Measurements from ENCODE around the gene OPN1SW.

Gene OPN1SW

DNA sequence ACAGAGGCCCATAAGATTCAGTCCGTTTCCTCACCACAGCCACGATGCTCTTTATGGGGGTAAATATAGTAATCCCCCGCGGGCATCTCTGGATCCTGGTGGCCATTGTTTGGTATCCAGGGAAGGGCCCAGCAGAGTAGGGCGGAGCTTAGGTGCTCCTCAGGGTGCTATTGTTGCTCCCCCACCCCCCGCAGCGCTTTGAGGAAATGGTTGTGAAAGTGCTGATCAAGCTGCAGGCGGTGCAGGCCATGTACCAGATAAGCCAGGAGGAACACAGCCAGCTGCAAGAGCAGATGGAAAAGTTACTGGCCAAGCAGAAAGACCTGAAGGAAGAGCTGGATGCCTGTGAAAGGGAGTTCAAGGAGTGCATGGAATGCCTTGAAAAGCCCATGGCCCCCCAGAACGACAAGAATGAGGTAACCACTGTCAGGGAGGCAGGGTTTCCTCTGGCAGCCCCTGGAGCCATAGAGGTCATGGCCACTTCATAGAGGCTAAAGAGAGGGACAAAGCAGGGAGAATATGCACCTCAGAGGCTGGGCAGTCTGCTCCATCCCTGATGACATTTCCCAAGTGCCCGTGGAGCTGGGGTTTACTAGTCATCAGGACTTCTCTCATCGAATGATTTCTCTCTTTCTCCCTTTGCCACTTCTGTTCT is 37.0 kb upstream of the OPN1SW start:
- TF ChIP-seq, protein P1, sequence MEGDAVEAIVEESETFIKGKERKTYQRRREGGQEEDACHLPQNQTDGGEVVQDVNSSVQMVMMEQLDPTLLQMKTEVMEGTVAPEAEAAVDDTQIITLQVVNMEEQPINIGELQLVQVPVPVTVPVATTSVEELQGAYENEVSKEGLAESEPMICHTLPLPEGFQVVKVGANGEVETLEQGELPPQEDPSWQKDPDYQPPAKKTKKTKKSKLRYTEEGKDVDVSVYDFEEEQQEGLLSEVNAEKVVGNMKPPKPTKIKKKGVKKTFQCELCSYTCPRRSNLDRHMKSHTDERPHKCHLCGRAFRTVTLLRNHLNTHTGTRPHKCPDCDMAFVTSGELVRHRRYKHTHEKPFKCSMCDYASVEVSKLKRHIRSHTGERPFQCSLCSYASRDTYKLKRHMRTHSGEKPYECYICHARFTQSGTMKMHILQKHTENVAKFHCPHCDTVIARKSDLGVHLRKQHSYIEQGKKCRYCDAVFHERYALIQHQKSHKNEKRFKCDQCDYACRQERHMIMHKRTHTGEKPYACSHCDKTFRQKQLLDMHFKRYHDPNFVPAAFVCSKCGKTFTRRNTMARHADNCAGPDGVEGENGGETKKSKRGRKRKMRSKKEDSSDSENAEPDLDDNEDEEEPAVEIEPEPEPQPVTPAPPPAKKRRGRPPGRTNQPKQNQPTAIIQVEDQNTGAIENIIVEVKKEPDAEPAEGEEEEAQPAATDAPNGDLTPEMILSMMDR (IDR thresholded peaks at IDR 0.05; ENCODE audit: low read depth, low read length), result no peak
- no peaks in the 10 kb centered on the region for H3K9me3 ChIP-seq
- H3K4me1 ChIP-seq, result no peaks in the 10 kb centered on the region
- DNase-seq, result no peak
- H3K27me3 ChIP-seq, result no peaks in the 10 kb centered on the region
- no peak overlapping the region for H3K4me3 ChIP-seq (ENCODE audit: low read depth, low read length)
- peaks cover 62% of the 10 kb centered on the region for H3K36me3 ChIP-seq

DNA sequence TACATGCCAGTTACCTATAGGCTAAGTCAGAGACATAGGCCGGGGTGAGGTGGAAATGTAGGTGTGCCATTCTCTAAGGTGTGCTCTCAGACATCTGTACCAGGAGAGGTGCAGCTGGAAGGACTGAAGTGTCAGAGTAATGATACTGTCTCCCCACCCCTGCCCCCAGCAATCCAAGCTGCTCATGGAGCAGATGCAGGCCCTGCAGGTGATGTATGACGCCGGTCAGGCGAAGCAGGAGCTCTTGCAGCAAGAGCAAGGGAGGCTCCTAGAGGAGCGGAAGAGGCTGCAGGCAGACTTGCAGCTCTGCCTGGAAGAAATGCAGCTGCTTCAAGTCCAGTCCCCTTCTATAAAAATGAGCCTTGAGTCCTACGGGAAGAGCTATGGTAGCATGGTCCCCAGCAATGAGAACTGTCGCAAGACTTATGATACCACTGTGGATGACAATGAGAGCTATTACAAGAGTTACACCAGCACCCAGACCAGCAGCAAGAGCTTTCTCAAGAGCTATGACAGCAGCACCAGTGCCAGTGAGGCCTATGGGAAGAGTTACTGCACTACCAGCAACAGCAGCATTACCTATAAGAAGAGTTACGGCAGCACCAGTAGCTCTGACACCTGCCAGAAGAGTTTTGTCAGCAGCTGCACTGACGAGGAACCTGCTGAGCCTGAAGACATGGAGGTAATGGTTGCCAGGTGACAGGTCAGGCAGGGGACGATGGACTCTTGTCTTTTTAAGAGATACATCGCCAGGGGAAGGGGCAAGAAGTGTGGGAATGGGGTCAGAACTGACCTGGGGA is 36.2 kb upstream of the OPN1SW start:
- H3K36me3 ChIP-seq, result peaks cover 68% of the 10 kb centered on the region

DNA sequence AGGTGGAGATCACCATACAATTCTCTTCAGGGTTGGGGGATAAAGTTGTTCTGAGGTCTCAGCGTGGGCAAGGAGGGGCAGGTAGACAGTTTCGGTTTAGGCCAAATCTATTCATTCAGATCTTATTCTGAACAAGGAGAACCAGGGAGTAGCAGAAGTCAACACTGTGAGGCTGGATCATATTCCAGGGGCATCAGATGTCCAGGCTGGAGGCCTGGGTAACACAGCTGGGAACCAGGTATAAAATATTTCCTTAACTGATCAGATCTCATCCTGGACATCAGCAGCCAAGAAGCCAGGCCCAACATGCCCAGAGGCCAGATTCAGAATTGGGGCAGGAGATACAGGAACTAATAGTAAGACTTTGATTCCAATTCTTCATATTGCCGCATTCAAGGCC is 35.4 kb upstream of the OPN1SW start:
- no peaks in the 10 kb centered on the region for H3K4me1 ChIP-seq
- H3K36me3 ChIP-seq, result peaks cover 72% of the 10 kb centered on the region
- TF ChIP-seq, protein P1 (IDR thresholded peaks at IDR 0.05; ENCODE audit: low read depth, low read length), result no peak
- no peaks in the 10 kb centered on the region for H3K9me3 ChIP-seq
- H3K27me3 ChIP-seq, result no peaks in the 10 kb centered on the region
- no peak overlapping the region for H3K4me3 ChIP-seq (ENCODE audit: low read depth, low read length)
- no peak for DNase-seq

More for the DNA sequence above, 36.2 kb upstream of the OPN1SW start:
- Histone ChIP-seq H3K4me1 (no peaks in the 10 kb centered on the region), H3K27me3 (no peaks in the 10 kb centered on the region), H3K9me3 (no peaks in the 10 kb centered on the region), H3K4me3 (ENCODE audit: low read depth, low read length) (no peak overlapping the region)
- TF ChIP-seq, protein P1 (IDR thresholded peaks at IDR 0.05; ENCODE audit: low read depth, low read length), result no peak
- no peak for DNase-seq

DNA sequence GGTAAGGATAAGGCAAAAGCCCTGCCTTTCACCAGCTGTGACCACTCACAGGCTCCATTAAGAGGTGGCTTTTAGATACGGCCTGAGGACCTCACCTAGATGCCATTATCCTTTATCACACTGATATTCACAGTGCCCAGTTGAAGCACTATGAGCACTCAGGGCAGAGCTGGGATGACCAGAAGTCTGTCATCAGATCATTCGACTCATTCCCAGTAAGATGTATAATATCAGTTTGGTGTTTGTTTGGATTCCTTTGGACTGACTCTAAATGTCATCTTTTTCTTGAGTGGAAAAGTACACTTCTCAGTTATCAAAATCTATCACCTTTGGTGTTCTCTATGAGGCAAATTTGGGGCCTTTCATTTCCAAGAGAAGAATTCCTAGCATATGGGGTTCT is 34.9 kb upstream of the OPN1SW start:
- Histone ChIP-seq H3K4me1 (no peaks in the 10 kb centered on the region), H3K9me3 (no peaks in the 10 kb centered on the region), H3K36me3 (peaks cover 77% of the 10 kb centered on the region), H3K27me3 (no peaks in the 10 kb centered on the region), H3K4me3 (ENCODE audit: low read depth, low read length) (no peak overlapping the region)
- TF ChIP-seq, protein P1 (IDR thresholded peaks at IDR 0.05; ENCODE audit: low read depth, low read length), result no peak
- no peak for DNase-seq

DNA sequence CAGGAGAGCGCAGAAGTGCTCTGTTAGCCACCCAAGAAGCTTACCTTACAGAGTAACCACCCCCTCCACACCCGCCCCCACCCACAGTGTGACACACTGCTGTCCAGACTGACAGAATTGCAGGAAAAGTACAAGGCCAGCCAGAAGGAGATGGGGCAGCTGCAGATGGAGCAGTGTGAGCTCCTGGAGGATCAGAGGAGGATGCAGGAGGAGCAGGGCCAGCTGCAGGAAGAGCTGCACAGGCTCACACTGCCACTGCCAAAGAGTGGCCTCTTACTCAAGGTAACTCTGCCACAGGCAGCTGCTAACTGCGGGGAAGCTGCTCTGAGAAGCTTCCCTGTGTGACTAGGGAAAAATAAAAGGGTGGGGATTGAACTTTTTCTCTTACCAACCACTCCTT is 33.8 kb upstream of the OPN1SW start:
- no peaks in the 10 kb centered on the region for H3K4me1 ChIP-seq
- H3K4me3 ChIP-seq (ENCODE audit: low read depth, low read length), result no peak overlapping the region
- no peaks in the 10 kb centered on the region for H3K9me3 ChIP-seq
- no peaks in the 10 kb centered on the region for H3K27me3 ChIP-seq
- H3K36me3 ChIP-seq, result peaks cover 83% of the 10 kb centered on the region
- TF ChIP-seq, protein P1 (IDR thresholded peaks at IDR 0.05; ENCODE audit: low read depth, low read length), result no peak
- DNase-seq, result no peak

DNA sequence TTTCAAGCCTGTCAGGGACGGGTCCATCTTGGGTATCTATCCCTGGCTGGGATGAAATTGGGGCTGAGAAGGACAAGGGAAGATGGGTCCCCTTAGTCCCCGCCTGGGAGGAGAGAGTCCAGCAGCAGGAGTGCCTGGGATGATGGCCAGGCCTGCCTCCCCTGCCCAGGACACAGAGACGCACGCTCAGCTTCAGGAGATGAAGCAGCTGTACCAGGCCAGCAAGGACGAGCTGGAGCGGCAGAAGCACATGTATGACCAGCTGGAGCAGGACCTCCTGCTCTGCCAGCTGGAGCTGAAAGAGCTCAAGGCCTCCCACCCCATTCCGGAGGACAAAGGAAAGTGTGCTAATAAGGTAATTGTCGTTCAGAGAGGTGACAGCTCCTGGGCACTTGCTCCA is 31.6 kb upstream of the OPN1SW start:
- H3K4me3 ChIP-seq (ENCODE audit: low read depth, low read length), result no peak overlapping the region
- H3K27me3 ChIP-seq, result no peaks in the 10 kb centered on the region
- DNase-seq, result no peak
- no peaks in the 10 kb centered on the region for H3K4me1 ChIP-seq
- peaks cover 90% of the 10 kb centered on the region for H3K36me3 ChIP-seq
- no peaks in the 10 kb centered on the region for H3K9me3 ChIP-seq
- TF ChIP-seq, protein P1 (IDR thresholded peaks at IDR 0.05; ENCODE audit: low read depth, low read length), result no peak
